ENCODE measurements around the gene ERC2.

The ERC2 gene

GRCh38 chr3:55477306-55478303 lies 990.7 kb downstream of the ERC2 start:
- no peak for DNase-seq

GRCh38 chr3:55476515-55476914 lies 991.8 kb downstream of the ERC2 start:
- DNase-seq = no peak

DNA sequence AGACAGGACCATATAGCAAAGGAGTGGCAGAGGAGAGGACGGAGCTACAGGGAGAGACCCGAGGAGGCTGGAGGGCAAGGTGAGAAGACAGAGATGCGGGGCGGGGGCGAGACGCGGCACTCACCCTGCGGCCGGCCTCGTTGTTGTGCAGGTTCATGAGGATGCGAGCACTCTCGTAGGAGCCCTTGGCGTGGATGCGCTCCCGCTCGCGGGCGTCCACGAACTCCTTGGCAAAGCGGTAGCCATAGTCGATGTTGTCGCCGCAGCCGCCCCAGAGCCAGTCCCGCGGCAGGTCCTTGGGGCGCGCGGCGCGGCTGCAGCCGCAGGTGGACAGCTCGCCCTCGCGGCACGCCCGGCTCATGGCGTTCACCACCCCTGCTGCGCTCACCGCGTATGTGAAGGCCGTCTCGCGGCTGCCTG lies 994.0 kb downstream of the ERC2 start:
- no peak for DNase-seq

GRCh38 chr3:55473788-55474187 lies 994.5 kb downstream of the ERC2 start:
- DNase-seq = no peak

DNA sequence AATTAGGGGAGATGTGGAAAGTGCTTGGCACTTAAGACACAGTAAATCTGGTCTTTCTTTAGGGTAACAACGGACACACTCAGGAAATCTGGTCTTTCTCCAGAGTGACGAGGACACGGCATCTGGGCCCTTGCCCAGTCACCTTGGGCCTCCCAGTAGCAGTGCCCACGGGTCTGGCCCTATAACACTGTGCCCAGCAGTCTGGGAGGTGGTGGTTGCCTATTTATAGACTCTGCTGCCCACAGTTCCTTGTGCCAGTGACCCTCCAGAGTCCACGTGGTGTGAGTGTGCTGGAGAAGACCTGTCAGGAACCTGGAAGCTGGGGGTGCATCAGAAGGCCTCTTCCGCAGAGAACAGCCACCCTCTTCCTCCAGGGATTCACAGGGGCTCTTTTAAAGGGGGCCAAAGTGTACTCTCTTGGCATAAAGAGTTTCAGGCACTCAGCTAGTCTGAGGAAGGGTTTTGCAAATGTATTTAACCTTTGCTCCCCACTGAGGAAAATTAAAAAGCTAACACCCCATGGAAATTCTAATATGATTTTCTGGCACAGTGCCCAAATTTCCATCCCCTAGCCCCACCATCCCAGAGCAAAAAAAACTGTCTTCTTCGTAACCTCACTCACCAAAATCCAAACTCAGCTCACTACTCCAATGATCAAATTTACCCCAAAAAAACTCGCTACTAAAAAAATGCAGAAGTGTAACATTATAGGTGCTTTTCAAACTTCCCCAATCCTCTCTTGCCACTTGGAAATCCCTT lies 996.6 kb downstream of the ERC2 start:
- no peak for DNase-seq

DNA sequence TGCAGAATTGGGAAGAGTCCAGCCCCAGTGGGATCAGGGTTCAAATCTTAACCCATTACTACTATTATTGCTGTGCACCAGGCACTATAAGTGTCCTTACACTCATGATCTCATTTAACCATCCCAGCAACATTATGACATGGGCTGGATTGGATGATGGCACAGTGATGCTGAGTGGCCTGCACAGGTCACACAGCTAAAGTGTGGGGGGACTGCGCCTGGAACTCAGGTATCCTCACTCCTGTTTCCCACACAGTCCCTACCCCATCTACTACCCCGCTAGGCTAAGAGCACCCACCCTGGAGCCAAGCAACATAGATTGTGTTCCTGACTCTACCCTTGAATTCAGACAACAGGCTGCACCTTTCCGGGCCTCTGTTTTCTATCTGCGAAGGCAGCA lies 997.2 kb downstream of the ERC2 start:
- no peak for DNase-seq

- no peak for DNase-seq
Measured at GRCh38 chr3:55469957-55470526, 998.2 kb downstream of the ERC2 start.

DNA sequence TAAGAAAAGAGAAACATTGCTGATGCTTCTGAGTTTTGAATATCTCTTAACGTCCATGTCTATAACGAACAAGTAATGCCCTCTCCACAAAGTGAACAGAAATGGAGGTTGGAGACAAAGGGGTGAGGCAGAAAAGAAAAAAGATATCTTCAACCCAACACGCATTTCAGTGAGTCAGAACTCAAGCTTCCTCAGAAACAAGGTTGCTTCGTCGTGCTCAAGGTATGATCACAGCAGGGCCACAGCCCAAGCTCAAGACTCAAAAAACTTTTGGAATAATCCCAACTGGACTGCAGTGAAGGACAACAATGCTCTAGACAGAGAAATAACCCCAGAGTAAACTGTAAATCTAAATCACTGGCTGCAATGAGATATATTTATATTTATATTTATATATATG lies 1000.0 kb downstream of the ERC2 start:
- DNase-seq = no peak

- DNase-seq = no peak
Measured at GRCh38 chr3:55467099-55467498, 1001.2 kb downstream of the ERC2 start.

DNA sequence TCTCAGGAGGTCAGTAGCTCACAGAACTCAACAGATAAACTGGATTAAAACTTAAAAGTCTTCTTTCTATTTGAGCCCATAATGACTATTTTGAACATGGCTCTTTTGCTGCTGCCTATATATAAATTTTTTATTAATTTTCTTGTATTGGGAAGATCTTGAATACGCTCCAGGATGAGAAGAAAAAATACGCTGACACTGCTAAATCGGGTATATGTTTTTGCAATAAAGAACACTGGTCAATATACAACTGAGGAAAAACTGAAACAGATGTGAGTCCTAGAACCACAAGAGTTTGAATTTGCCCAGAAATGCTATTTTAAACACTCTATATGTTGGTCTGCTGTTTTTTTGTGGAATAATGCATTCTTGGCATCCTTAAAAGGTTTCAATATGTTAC lies 1001.7 kb downstream of the ERC2 start:
- no peak for DNase-seq

- DNase-seq = no peak
Measured at GRCh38 chr3:55461896-55462295, 1006.4 kb downstream of the ERC2 start.

DNA sequence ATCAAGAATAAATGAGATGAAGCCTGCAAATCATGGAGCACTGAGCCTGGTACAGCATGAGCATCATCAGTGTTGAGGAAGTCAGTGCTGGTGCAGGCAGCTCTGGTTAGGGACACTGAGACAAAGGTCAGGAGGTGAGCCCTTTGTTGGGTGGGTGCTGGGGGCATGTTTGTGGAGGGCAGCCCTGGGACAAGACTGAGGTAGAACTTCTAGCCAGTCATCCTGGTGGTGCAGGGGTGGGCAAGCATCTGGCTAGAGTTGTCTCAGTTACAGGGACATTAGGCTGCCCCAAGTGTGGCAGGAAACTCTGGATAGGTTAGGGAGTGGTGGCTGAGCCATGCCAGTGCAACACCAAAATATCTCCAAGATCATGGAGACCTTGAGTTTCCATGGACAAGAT lies 1008.4 kb downstream of the ERC2 start:
- no peak for DNase-seq

All from activated CD8-positive, alpha-beta memory T cell treated with anti-CD3 and anti-CD28 coated beads, Interleukin-2, amount 50 U/mL, for 4 hours (primary cell).